GM12878 (cell line): ENCODE data around the gene HEG1. TPM values are rescaled to one million over a fixed set of nuclear protein-coding genes. Genes with fewer than 3 reads are reported as not detected.

Experiments
- ATAC-seq: fragments of 200-7000 bp; cut with Tn5 transposase; 3 replicates; pipeline ENCODE4 v1.9.1; 2020; ENCODE audit warnings: mild to moderate bottlenecking, moderate library complexity
- BruUV-seq: library from RNA; stranded (reverse); fragments of 400-500 nt; replicated peaks from 2 replicates; lab custom pipeline; 2021; lab: Mats Ljungman, UMichigan
- CTCF ChIA-PET: fragments of 300-600 bp; sonication (Branson Sonifier 250); formaldehyde crosslinking; extraction: SDS; loops from one replicate; lab custom pipeline; 2021; ENCODE audit warnings: inconsistent platforms; lab: Yijun Ruan, JAX
- POLR2A ChIA-PET: fragments of 350-600 bp; formaldehyde crosslinking; extraction: SDS; loops from one replicate; lab custom pipeline; 2021; ENCODE audit warnings: inconsistent platforms; lab: Charles Lee
- RAD21 ChIA-PET: fragments of 300-600 bp; sonication (Branson Sonifier 250); formaldehyde crosslinking; loops from one replicate; lab custom pipeline; 2023; ENCODE audit warnings: antibody characterized with exemption; ENCODE audit not compliant: unreplicated experiment; lab: Charles Lee
- SMC1A ChIA-PET: fragments of 300-600 bp; sonication (Branson Sonifier 250); formaldehyde crosslinking; loops from one replicate; lab custom pipeline; 2023; ENCODE audit not compliant: unreplicated experiment, uncharacterized antibody; lab: Charles Lee
- DNase-seq: peaks from one replicate; pipeline ENCODE4 v3.0.0-alpha.2; 2011; ENCODE audit warnings: low read depth, low spot score
- FAIRE-seq: peaks from 3 replicates; lab custom pipeline; 2011; peaks lifted over from hg19 to GRCh38; lab: Jason Lieb, UNC
- H2AFZ ChIP-seq: 2 replicates; pipeline ENCODE4 v1.6.0; 2011; ENCODE audit warnings: low read depth, low read length, control low read depth; ENCODE audit not compliant: control insufficient read depth
- H3K27ac ChIP-seq: 2 replicates; pipeline ENCODE4 v1.5.1; 2011; ENCODE audit warnings: control low read depth; ENCODE audit not compliant: control insufficient read depth, insufficient read depth
- H3K27me3 ChIP-seq, 2 experiments: replicated peaks in 1 of 2; 2 replicates each; pipeline versions ENCODE4 v1.6.0 to v1.6.1; 2011; ENCODE audit warnings: low read length in 1 of 2; ENCODE audit not compliant: control insufficient read depth in 2 of 2, insufficient read depth in 2 of 2
- H3K36me3 ChIP-seq, 2 experiments: 2 replicates each; pipeline ENCODE4 v1.5.1; 2011; ENCODE audit warnings: low read length in 1 of 2; ENCODE audit not compliant: control insufficient read depth in 2 of 2, insufficient read depth in 2 of 2
- H3K4me1 ChIP-seq: 2 replicates; pipeline ENCODE4 v1.6.1; 2011; ENCODE audit warnings: mild to moderate bottlenecking, low read length, moderate library complexity, mixed read lengths; ENCODE audit not compliant: control insufficient read depth, insufficient read depth
- H3K4me2 ChIP-seq: 2 replicates; pipeline ENCODE4 v1.6.0; 2011; ENCODE audit warnings: control low read depth; ENCODE audit not compliant: control insufficient read depth, insufficient read depth
- H3K4me3 ChIP-seq: fragments of 200-600 bp; sonication (generic); 2 replicates; pipeline ENCODE4 v1.5.1; 2016
- H3K79me2 ChIP-seq: 2 replicates; pipeline ENCODE4 v1.6.0; 2011; ENCODE audit warnings: low read length; ENCODE audit not compliant: control insufficient read depth, insufficient read depth
- H3K9ac ChIP-seq: 2 replicates; pipeline ENCODE4 v1.8.0; 2011; ENCODE audit warnings: low read length, control low read depth, mixed read lengths; ENCODE audit not compliant: control insufficient read depth, insufficient read depth
- H3K9me3 ChIP-seq: replicated peaks from 3 replicates; pipeline ENCODE4 v1.5.1; 2011; ENCODE audit warnings: mild to moderate bottlenecking, low read length; ENCODE audit not compliant: control insufficient read depth, insufficient read depth
- H4K20me1 ChIP-seq: 2 replicates; pipeline ENCODE4 v1.6.0; 2011; ENCODE audit not compliant: control insufficient read depth, insufficient read depth
- NFXL1 ChIP-seq: fragments of 450-650 bp; IDR thresholded peaks from 2 replicates; pipeline ENCODE4 v1.6.1; 2017; ENCODE audit warnings: antibody characterized with exemption, mild to moderate bottlenecking, borderline replicate concordance
- NFYB ChIP-seq: IDR thresholded peaks from 2 replicates; pipeline ENCODE4 v1.6.1; 2011; ENCODE audit warnings: low read depth, mild to moderate bottlenecking, low read length, improper control_type of control experiment, moderate library complexity; ENCODE audit not compliant: insufficient read depth
- NRF1 ChIP-seq: conservative IDR thresholded peaks from 2 replicates; pipeline ENCODE4 v1.6.1; 2011; ENCODE audit warnings: mild to moderate bottlenecking, low read depth, low read length, improper control_type of control experiment
- POLR2A ChIP-seq: IDR thresholded peaks from 2 replicates; pipeline ENCODE4 v1.6.1; 2011; ENCODE audit warnings: low read depth, mild to moderate bottlenecking, low read length
- POLR2AphosphoS5 ChIP-seq: IDR thresholded peaks from 2 replicates; pipeline ENCODE4 v1.6.1; 2011; ENCODE audit warnings: mild to moderate bottlenecking, low read length, inconsistent platforms
- SMC3 ChIP-seq: IDR thresholded peaks from 2 replicates; pipeline ENCODE4 v1.6.1; 2011; ENCODE audit warnings: low read length, improper control_type of control experiment, borderline replicate concordance
- ZBTB11 ChIP-seq: fragments of 450-650 bp; formaldehyde crosslinking; IDR thresholded peaks from 2 replicates; pipeline ENCODE4 v1.5.0; 2022; ENCODE audit warnings: mild to moderate bottlenecking, missing genetic modification characterization
- ZNF207 ChIP-seq: fragments of 450-650 bp; IDR thresholded peaks from 2 replicates; pipeline ENCODE4 v1.6.1; 2014; ENCODE audit warnings: antibody characterized with exemption, mild to moderate bottlenecking, borderline replicate concordance
- WGBS: methylation state at CpG from one replicate; pipeline ENCODE4 v1.1.6; 2016; ENCODE audit warnings: low lambda C conversion rate; ENCODE audit not compliant: insufficient replicate concordance, insufficient coverage; ENCODE audit errors: missing lambda C conversion rate; 5-methylcytosine and 5-hydroxymethylcytosine counted together
- in situ Hi-C: fragments of 300-500 bp; cut with MboI; formaldehyde crosslinking; loops from 9 replicates; pipeline ENCODE4 v1.14.3; 2018; ENCODE audit warnings: mixed read lengths
- intact Hi-C: fragments of 100-400 bp; cut with micrococcal nuclease; formaldehyde crosslinking; loops from one replicate; pipeline ENCODE4 v1.14.2; 2022; ENCODE audit not compliant: unreplicated experiment
- polyA plus RNA-seq, 11 experiments: library from polyadenylated mRNA; depleted of rRNA in 4 of 11; unstranded in 6 of 11; stranded (reverse) in 5 of 11; fragments of >200 nt; fragmentation: Nextera tagmentation in 4 of 11; fragmentation: Illumina TruSeq in 1 of 11; extraction: Ambion mirVana in 4 of 11; extraction: Trizol in 1 of 11; gene quantifications; 1 replicate in 1 of 11; 2 replicates in 10 of 11; pipeline versions ENCODE4 v1.2.1 to v1.2.3, GENCODE V29; 2011 to 2016; ENCODE audit warnings: inconsistent platforms in 2 of 11, missing spikeins in 2 of 11, low read depth in 1 of 11
- total RNA-seq, 4 experiments: library from RNA; depleted of rRNA in 3 of 4; stranded (reverse); fragments of >200 nt in 3 of 4; fragmentation: Illumina TruSeq in 1 of 4; extraction: Trizol in 1 of 4; gene quantifications; 2 replicates each; pipeline versions ENCODE4 v1.2.1 to v1.2.3, GENCODE V29; 2013 to 2021

The HEG1 gene
- total and polyA plus RNA-seq, 10 of the 15 experiments (the other 5 are each of a cell fraction or from before 2014, with no cell fraction given) = 2.2 to 32.1 (median 7.6) TPM

- RAD21 ChIA-PET = no interaction called here
- intact Hi-C loops = no loop called here
- TF ChIP-seq POLR2A (peak; percentile 50; the same call in 1 of the 2 replicates), ZNF207 (no peak)
- TF ChIP-seq, all 136 proteins: peak for 1
- Histone ChIP-seq H3K27ac (no peak overlapping the region), H3K79me2 (no peaks in the 10 kb centered on the region), H3K36me3 (peaks cover 2 to 16% of the 10 kb centered on the region in 2 experiments), H3K9ac (no peak overlapping the region), H3K4me2 (no peak overlapping the region), H3K4me3 (no peak overlapping the region), H2AFZ (no peak overlapping the region), H3K27me3 (no peaks in the 10 kb centered on the region), H4K20me1 (no peaks in the 10 kb centered on the region), H3K9me3 (no peaks in the 10 kb centered on the region), H3K4me1 (no peaks in the 10 kb centered on the region)
- BruUV-seq = no TSS peak
- ATAC-seq (no peak), FAIRE-seq (no peak), DNase-seq (no peak)
- SMC1A ChIA-PET = interaction anchor here (0.9 kb wide), 1 partner anchor 25 kb away, joined by 3 read pairs; no protein-coding TSS in a partner anchor
- POLR2A ChIA-PET = no interaction called here
- CTCF ChIA-PET = no interaction called here
- in situ Hi-C loops = no loop called here
- WGBS = 80% methylated on average over 10 of the region's 10 CpGs
Observed at GRCh38 chr3:124967964-124968363, 87.8 kb downstream of the HEG1 start.

GRCh38 chr3:124966521-124967445, 89.0 kb downstream of the HEG1 start:
- Histone ChIP-seq H3K9me3 (no peaks in the 10 kb centered on the region), H4K20me1 (no peaks in the 10 kb centered on the region), H3K9ac (no peak overlapping the region), H3K27me3 (no peaks in the 10 kb centered on the region), H3K4me3 (no peak overlapping the region), H3K36me3 (peaks cover 2 to 16% of the 10 kb centered on the region in 2 experiments), H3K4me2 (no peak overlapping the region), H3K27ac (no peak overlapping the region), H3K79me2 (no peaks in the 10 kb centered on the region), H3K4me1 (no peaks in the 10 kb centered on the region), H2AFZ (no peak overlapping the region)
- no TSS peak for BruUV-seq
- ChIA-PET SMC1A (interaction anchor here (0.9 kb wide), 1 partner anchor 26 kb away, joined by 3 read pairs; no protein-coding TSS in a partner anchor), CTCF (no interaction called here), RAD21 (no interaction called here), POLR2A (no interaction called here)
- WGBS = 83% methylated on average over 7 of the region's 7 CpGs
- FAIRE-seq = no peak
- ATAC-seq = no peak
- no peak for DNase-seq
- in situ Hi-C loops (no loop called here), intact Hi-C loops (no loop called here)
- TF ChIP-seq SMC3 (no peak), POLR2AphosphoS5 (no peak), NRF1 (no peak), NFXL1 (no peak), NFYB (no peak), ZBTB11 (CRISPR knock-in tag) (no peak)
